ENCODE results near the gene SCP2. TPM values are rescaled to one million over a fixed set of nuclear protein-coding genes. Genes with fewer than 3 reads are reported as not detected.

SCP2 gene
- total RNA-seq, 1 experiment from 2014 or later = 97.5 TPM

DNA sequence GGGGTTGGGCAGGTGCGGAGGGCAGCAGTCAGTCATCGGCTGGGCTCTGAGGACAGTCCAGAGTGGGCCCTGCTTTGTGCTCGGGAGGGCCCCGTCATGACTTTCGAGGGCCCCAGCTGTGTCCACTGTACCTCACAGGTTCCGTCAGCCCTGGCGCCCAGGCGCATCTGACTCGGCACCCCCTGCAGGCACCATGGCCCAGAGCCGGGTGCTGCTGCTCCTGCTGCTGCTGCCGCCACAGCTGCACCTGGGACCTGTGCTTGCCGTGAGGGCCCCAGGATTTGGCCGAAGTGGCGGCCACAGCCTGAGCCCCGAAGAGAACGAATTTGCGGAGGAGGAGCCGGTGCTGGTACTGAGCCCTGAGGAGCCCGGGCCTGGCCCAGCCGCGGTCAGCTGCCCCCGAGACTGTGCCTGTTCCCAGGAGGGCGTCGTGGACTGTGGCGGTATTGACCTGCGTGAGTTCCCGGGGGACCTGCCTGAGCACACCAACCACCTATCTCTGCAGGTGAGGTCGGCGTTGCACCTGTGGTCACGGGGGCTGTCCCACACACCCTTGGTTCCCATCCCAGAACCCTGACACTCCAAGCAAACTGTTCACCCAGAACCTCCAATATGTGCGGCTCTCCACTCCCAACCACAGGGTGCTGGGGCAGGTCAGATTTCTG, 142.7 kb downstream of the SCP2 start:
- POLR2A ChIA-PET (ENCODE audit: unreplicated experiment) = no interaction called here
- TF ChIP-seq CTCF (conservative IDR thresholded peaks at IDR 0.05; ENCODE audit: low read depth, low read length) = no peak
- no peak for TF ChIP-seq EZH2 (IDR thresholded peaks at IDR 0.05; ENCODE audit: low read length, unreplicated experiment)
- TF ChIP-seq EZH2phosphoT487 (IDR thresholded peaks at IDR 0.05; ENCODE audit: borderline replicate concordance, low read length) = no peak
- Histone ChIP-seq H3K36me3 (ENCODE audit: low read depth, low read length) (no peaks in the 10 kb centered on the region), H3K27me3 (ENCODE audit: low read length) (no peaks in the 10 kb centered on the region), H3K79me2 (ENCODE audit: low read length) (no peaks in the 10 kb centered on the region), H3K4me2 (ENCODE audit: low read length) (no peak overlapping the region), H2AFZ (ENCODE audit: low read length) (no peak overlapping the region), H3K4me1 (ENCODE audit: insufficient read depth, low read length) (no peaks in the 10 kb centered on the region), H3K9me3 (ENCODE audit: low read length) (no peaks in the 10 kb centered on the region), H3K4me3 (ENCODE audit: low read length) (no peak overlapping the region), H3K9me2 (replicated peaks; ENCODE audit: low read length) (no peaks in the 10 kb centered on the region), H3K27ac (ENCODE audit: low read length) (no peak overlapping the region), H3K9ac (ENCODE audit: low read length) (no peak overlapping the region), H3F3A (ENCODE audit: low read length, unreplicated experiment) (no peaks in the 10 kb centered on the region), H4K20me1 (ENCODE audit: low read length) (no peaks in the 10 kb centered on the region)
- CTCF ChIA-PET = no interaction called here
- ATAC-seq = no peak
- no TSS peak for BruUV-seq (replicated peaks)
- DNase-seq = no peak
- intact Hi-C loops (cut with micrococcal nuclease) = no loop called here

- H3K79me2 ChIP-seq (ENCODE audit: low read length) = no peaks in the 10 kb centered on the region
- TF ChIP-seq EZH2 (IDR thresholded peaks at IDR 0.05; ENCODE audit: low read length, unreplicated experiment) (no peak), CTCF (conservative IDR thresholded peaks at IDR 0.05; ENCODE audit: low read depth, low read length) (no peak), EZH2phosphoT487 (IDR thresholded peaks at IDR 0.05; ENCODE audit: borderline replicate concordance, low read length) (no peak)
- no peaks in the 10 kb centered on the region for H3K27me3 ChIP-seq (ENCODE audit: low read length)
- no peak overlapping the region for H3K27ac ChIP-seq (ENCODE audit: low read length)
- ChIA-PET POLR2A (ENCODE audit: unreplicated experiment) (no interaction called here), CTCF (no interaction called here)
- no TSS peak for BruUV-seq (replicated peaks)
- no peaks in the 10 kb centered on the region for H4K20me1 ChIP-seq (ENCODE audit: low read length)
- H3K9me3 ChIP-seq (ENCODE audit: low read length) = no peaks in the 10 kb centered on the region
- no peaks in the 10 kb centered on the region for H3K36me3 ChIP-seq (ENCODE audit: low read depth, low read length)
- no peak overlapping the region for H2AFZ ChIP-seq (ENCODE audit: low read length)
- no peak overlapping the region for H3K4me3 ChIP-seq (ENCODE audit: low read length)
- no peaks in the 10 kb centered on the region for H3F3A ChIP-seq (ENCODE audit: low read length, unreplicated experiment)
- no peak overlapping the region for H3K4me2 ChIP-seq (ENCODE audit: low read length)
- H3K9ac ChIP-seq (ENCODE audit: low read length) = no peak overlapping the region
- H3K4me1 ChIP-seq (ENCODE audit: insufficient read depth, low read length) = no peaks in the 10 kb centered on the region
- H3K9me2 ChIP-seq (replicated peaks; ENCODE audit: low read length) = no peaks in the 10 kb centered on the region
- ATAC-seq (no peak), DNase-seq (no peak)
- intact Hi-C loops (cut with micrococcal nuclease) = no loop called here
Observed at GRCh38 chr1:53070621-53071020, 143.5 kb downstream of the SCP2 start.

DNA sequence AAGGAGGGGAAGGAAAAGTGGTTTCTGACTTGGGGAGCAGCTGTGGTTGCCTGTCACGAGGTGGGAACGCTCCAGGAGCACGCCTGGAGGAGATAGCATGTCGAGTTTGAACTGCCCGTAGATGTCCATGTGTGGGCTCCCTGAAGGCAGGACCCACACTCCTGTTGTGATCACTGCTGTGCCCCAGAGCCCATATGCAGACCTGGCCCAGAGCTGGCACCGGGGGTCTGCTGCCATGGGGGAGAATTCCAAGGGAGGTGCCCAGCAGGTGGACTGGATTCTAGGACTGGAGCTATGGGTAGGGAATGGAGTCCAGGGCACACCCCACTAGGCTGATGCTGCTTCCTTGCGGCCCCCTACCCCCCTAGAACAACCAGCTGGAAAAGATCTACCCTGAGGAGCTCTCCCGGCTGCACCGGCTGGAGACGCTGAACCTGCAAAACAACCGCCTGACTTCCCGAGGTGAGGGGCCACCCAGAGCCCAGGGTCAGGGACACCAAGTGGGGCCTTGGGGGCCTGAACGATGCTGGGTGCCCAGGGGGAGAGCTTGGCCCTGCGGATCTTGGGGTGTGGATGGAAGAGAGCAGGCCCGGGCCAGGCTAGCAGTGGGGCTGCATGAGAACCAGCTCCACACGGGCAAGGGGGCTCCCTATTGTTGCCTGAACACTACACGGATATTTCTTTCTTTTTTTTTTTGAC, 144.2 kb downstream of the SCP2 start:
- Histone ChIP-seq H4K20me1 (ENCODE audit: low read length) (no peaks in the 10 kb centered on the region), H3K4me1 (ENCODE audit: insufficient read depth, low read length) (no peaks in the 10 kb centered on the region), H2AFZ (ENCODE audit: low read length) (no peak overlapping the region), H3K4me2 (ENCODE audit: low read length) (no peak overlapping the region), H3K9me2 (replicated peaks; ENCODE audit: low read length) (no peaks in the 10 kb centered on the region), H3K4me3 (ENCODE audit: low read length) (no peak overlapping the region), H3K79me2 (ENCODE audit: low read length) (no peaks in the 10 kb centered on the region), H3K27ac (ENCODE audit: low read length) (no peak overlapping the region), H3K27me3 (ENCODE audit: low read length) (no peaks in the 10 kb centered on the region), H3F3A (ENCODE audit: low read length, unreplicated experiment) (no peaks in the 10 kb centered on the region), H3K36me3 (ENCODE audit: low read depth, low read length) (no peaks in the 10 kb centered on the region), H3K9me3 (ENCODE audit: low read length) (no peaks in the 10 kb centered on the region), H3K9ac (ENCODE audit: low read length) (no peak overlapping the region)
- no peak for ATAC-seq
- CTCF ChIA-PET = interaction anchor here (0.6 kb wide), 1 partner anchor 23 kb away, joined by 6 read pairs; no protein-coding TSS in a partner anchor
- TF ChIP-seq EZH2 (IDR thresholded peaks at IDR 0.05; ENCODE audit: low read length, unreplicated experiment) (no peak), CTCF (conservative IDR thresholded peaks at IDR 0.05; ENCODE audit: low read depth, low read length) (no peak), EZH2phosphoT487 (IDR thresholded peaks at IDR 0.05; ENCODE audit: borderline replicate concordance, low read length) (no peak)
- POLR2A ChIA-PET (ENCODE audit: unreplicated experiment) = no interaction called here
- intact Hi-C loops (cut with micrococcal nuclease) = no loop called here
- DNase-seq = no peak
- no TSS peak for BruUV-seq (replicated peaks)

All from PC-3 (cell line).